GM20000 (cell line): ENCODE data around the gene S1PR2.

Experiments used
- DNase-seq: peaks from one replicate; pipeline ENCODE4 v3.0.0; 2012; ENCODE audit warnings: low spot score
- TF ChIP-seq, protein P1 (sequence below): IDR thresholded peaks from 2 replicates; pipeline ENCODE4 v1.5.1; 2012; ENCODE audit warnings: mild to moderate bottlenecking, control low read depth; ENCODE audit errors: extremely low read depth, missing control alignments

The S1PR2 gene, protein sequence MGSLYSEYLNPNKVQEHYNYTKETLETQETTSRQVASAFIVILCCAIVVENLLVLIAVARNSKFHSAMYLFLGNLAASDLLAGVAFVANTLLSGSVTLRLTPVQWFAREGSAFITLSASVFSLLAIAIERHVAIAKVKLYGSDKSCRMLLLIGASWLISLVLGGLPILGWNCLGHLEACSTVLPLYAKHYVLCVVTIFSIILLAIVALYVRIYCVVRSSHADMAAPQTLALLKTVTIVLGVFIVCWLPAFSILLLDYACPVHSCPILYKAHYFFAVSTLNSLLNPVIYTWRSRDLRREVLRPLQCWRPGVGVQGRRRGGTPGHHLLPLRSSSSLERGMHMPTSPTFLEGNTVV

DNA sequence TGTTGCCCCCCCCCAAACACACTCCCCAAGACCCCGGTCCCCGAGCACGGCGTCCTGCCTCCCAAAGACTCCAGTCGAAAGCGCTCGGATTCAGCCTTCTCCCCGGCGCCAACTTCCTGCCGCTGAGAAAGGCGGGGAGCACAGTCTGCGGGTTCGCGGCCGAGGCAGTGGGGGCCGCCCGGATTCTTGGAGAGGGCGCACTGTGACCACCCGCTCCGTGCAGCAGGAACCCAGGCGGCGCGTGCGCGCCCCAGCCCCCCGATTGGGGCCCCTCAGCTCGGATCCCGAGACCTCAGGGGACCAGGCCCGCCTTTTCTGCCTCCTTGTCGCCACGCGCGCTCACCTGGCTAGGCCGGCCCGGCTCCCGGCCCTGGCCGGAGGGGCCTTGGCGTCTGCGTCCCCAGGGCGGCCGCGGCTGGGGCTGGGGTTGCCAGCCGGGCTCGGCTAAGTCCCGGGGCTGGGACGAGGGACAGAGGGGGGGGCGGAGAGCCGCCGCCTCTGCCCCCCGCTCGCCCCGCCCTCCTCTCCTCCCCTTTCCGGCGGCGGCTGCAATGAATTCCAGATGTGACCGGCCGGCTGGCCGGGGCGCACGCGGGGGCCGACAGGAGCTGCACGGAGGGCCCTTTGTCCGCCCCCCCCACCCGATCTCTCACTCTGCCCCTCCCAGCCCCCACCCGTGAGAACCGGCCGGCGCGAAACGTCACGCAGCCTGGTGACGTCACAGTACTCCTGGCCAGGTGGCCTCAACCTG lies at the start of gene S1PR2:
S1PR2 (minus strand) TSS at position 471 of the 751 bp plus-strand sequence. CDS start 6,426 bp downstream, outside the sequence.
- peak; percentile 94 for DNase-seq
- TF ChIP-seq, protein P1, sequence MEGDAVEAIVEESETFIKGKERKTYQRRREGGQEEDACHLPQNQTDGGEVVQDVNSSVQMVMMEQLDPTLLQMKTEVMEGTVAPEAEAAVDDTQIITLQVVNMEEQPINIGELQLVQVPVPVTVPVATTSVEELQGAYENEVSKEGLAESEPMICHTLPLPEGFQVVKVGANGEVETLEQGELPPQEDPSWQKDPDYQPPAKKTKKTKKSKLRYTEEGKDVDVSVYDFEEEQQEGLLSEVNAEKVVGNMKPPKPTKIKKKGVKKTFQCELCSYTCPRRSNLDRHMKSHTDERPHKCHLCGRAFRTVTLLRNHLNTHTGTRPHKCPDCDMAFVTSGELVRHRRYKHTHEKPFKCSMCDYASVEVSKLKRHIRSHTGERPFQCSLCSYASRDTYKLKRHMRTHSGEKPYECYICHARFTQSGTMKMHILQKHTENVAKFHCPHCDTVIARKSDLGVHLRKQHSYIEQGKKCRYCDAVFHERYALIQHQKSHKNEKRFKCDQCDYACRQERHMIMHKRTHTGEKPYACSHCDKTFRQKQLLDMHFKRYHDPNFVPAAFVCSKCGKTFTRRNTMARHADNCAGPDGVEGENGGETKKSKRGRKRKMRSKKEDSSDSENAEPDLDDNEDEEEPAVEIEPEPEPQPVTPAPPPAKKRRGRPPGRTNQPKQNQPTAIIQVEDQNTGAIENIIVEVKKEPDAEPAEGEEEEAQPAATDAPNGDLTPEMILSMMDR, result no peak

DNA sequence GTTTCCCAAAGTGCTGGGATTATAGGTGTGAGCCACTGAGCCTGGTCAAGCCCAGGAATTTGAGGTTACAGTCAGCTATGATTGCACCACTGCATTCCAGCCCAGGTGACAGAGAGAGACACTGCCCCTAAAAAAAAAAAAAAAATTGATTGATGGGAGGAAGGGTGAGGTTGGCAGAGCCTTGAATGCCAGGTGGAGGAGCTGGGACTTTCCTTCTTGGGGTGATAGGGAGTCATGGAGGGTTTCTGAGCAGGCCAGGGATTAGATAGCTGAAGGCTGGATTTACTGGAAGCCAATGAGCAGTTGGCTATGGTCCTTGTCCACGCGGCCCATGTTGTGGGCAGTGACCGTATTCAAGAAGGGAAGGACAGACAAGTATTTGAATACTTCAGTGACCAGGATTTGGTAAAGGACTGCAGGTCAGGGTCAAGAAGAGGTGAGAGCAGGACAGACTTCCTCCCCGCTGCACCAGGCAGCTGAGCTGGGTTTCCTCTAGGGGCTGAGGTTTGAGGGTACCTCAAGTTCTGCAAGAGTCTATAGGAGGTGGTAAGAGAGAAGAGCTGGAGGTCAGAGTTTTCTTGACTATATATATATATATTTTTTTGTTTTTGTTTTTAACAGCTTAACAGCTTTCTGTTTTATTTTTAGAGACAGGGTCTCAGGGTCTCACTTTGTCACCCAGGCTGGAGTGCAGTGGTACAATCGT lies 48.8 kb upstream of the S1PR2 start:
- DNase-seq, result no peak
- TF ChIP-seq, protein P1, result no peak

DNA sequence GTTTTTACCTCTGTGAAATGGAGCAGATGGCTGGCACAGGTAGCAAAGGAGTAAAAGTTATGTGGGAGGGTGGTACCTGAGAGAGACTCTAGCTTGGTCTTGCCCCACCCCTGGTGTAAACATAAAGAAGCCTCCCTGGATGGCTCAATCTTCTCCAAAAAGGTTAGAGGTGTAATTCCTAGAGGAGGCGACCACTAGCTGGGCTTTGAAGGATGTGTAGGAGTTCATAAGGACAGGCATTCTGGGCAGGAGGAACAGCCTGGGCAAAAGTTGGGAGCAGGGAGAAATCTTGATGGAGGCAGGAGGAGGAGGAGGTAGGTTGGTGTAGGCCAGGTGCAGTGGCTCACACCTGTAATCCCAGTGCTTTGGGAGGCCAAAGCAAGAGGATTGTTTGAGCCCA lies 47.8 kb upstream of the S1PR2 start:
- TF ChIP-seq, protein P1, result no peak
- no peak for DNase-seq

DNA sequence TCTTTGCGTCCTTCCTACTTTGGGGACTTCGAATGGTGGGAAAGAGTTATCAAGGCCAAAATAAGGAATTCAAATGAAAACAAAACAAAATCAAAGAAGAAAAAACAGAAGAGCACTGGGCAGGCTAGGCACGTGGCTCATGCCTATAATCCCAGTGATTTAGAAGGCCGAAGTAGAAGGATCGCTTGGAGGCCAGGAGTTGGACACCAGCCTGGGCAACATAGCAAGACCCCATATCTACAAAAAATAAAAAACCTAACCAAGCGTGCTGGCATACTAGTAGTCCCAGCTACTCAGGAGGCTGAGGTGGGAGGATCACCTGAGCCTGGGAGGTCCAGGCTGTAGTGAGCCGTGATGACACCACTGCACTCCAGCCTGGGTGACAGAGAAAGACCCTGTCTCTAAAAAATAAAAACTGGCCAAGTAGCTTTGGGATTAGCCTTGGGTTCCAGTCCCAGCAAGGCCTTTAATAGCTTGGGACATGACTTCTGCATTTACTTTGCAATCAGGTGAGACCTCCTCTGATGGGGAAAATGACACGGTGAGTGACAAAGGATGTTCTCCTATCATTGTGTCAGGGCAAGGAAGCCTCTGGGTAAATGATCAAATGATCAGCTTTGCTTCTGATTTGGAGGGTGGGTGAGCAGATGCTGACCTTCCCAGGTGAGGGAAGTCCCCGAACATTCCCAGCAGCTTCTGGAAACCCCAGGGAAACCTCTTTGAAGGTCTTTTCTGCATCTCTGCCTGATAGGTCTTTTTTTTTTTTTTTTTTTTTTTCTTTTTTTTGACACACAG lies 46.9 kb upstream of the S1PR2 start:
- TF ChIP-seq, protein P1, result no peak
- no peak for DNase-seq

DNA sequence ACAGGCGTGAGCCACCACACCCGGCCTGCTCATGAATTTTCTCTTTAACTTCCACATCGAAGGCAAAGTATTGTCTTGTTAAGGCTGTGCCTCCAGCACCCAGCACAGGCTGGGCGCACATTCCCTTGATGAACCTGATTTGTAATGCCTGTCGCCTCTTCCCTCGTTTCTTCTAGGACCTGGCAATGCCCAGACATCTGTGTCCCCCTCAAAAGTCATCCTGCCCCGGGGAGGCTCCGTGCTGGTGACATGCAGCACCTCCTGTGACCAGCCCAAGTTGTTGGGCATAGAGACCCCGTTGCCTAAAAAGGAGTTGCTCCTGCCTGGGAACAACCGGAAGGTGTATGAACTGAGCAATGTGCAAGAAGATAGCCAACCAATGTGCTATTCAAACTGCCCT lies 43.5 kb upstream of the S1PR2 start:
- no peak for DNase-seq
- TF ChIP-seq, protein P1, result no peak

DNA sequence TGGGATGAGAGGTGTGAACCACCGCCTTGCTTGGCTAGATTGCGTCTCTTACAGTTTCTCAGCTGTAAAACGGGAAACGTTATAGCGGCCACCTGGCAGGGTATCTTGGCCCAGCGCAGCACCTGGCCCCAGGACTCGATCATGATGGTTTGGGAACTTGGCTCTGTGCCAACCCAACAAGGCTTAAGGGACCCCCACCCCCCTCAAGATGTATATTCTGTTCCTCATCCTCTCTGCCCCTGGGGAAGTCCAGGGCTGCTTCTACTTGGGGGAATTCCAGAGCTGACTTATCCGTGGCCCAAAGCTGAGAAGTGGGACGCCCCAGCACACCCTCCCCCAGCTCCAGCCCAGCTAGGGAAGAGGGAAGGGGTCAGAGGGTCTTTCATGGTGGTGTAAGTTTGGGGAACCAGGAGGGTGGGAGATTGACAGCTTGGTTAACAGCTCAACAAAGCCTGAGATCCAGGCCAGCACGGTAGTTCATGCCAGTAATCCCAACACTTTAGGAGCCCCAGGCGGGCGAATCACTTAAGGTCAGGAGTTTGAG lies 40.5 kb upstream of the S1PR2 start:
- TF ChIP-seq, protein P1, result no peak
- peak; percentile 68 for DNase-seq
